ENCODE measurements around the gene FCRL1.

Gene FCRL1
- total RNA-seq: 9.9 reads per million, percentile 31 among the genes with 10 or more reads in this experiment

GRCh38 chr1:157819896-157820295 is at the start of gene FCRL1:
TSS of gene FCRL1 (minus strand) at chr1:157820120. CDS start at chr1:157820037, 83 bp downstream.
- no peak for DNase-seq

- DNase-seq: no peak
Observed at GRCh38 chr1:157868654-157869053, 48.7 kb upstream of the FCRL1 start.

- no peak for DNase-seq
Observed at GRCh38 chr1:157862114-157863070, 42.5 kb upstream of the FCRL1 start.

GRCh38 chr1:157856538-157856937 is 36.6 kb upstream of the FCRL1 start:
- no peak for DNase-seq

GRCh38 chr1:157852476-157852875 is 32.6 kb upstream of the FCRL1 start:
- DNase-seq: no peak

- no peak for DNase-seq
Observed at GRCh38 chr1:157849229-157849875, 29.4 kb upstream of the FCRL1 start.

- DNase-seq: no peak
Observed at GRCh38 chr1:157844089-157844830, 24.3 kb upstream of the FCRL1 start.

- no peak for DNase-seq
Observed at GRCh38 chr1:157842939-157843338, 23.0 kb upstream of the FCRL1 start.

- no peak for DNase-seq
Observed at GRCh38 chr1:157841708-157842107, 21.8 kb upstream of the FCRL1 start, which contains the start of gene CD5L. TSS of gene CD5L (minus strand) at chr1:157841808. CDS start at chr1:157841701, 107 bp downstream.

GRCh38 chr1:157838966-157839365 is 19.0 kb upstream of the FCRL1 start:
- no peak for DNase-seq

GRCh38 chr1:157834430-157834829 is 14.5 kb upstream of the FCRL1 start:
- DNase-seq: no peak

GRCh38 chr1:157833145-157833544 is 13.2 kb upstream of the FCRL1 start:
- no peak for DNase-seq

GRCh38 chr1:157831968-157832626 is 12.2 kb upstream of the FCRL1 start:
- no peak for DNase-seq

- no peak for DNase-seq
Observed at GRCh38 chr1:157830887-157831286, 11.0 kb upstream of the FCRL1 start.

- DNase-seq: no peak
Observed at GRCh38 chr1:157829711-157830110, 9.8 kb upstream of the FCRL1 start.

GRCh38 chr1:157829210-157829609 is 9.3 kb upstream of the FCRL1 start:
- no peak for DNase-seq

GRCh38 chr1:157820299-157820698 is 379 bp upstream of the FCRL1 start:
- DNase-seq: no peak

GRCh38 chr1:157819215-157819614 is 705 bp downstream of the FCRL1 start:
- no peak for DNase-seq

- no peak for DNase-seq
Observed at GRCh38 chr1:157813269-157813668, 6.7 kb downstream of the FCRL1 start.

GRCh38 chr1:157806431-157807149 is 13.3 kb downstream of the FCRL1 start:
- DNase-seq: no peak

GRCh38 chr1:157803851-157804250 is 16.1 kb downstream of the FCRL1 start:
- no peak for DNase-seq

- DNase-seq: no peak
Observed at GRCh38 chr1:157799996-157800395, 19.9 kb downstream of the FCRL1 start.

Data from effector CD4-positive, alpha-beta T cell (primary cell).